ENCODE results near the gene VARS2. TPM values are rescaled to one million over a fixed set of nuclear protein-coding genes. Genes with fewer than 3 reads are reported as not detected.
"Not testable (repeated sequence)": the region's sequence is repeated elsewhere in the genome, so short reads cannot be mapped to it uniquely, and the experiment has no call there.

The VARS2 gene
- total RNA-seq, 6 experiments from 2014 or later = 15.3 to 18.4 (median 16.9) TPM

GRCh38 chr6:30873137-30873640 lies 40.8 kb upstream of the VARS2 start:
- no peaks in the 10 kb centered on the region; the same call in none of the 2 replicates for H3K27me3 Mint-ChIP-seq (ENCODE audit: insufficient read depth)
- no peak overlapping the region for H3K4me3 Mint-ChIP-seq
- TF ChIP-seq, protein P1, sequence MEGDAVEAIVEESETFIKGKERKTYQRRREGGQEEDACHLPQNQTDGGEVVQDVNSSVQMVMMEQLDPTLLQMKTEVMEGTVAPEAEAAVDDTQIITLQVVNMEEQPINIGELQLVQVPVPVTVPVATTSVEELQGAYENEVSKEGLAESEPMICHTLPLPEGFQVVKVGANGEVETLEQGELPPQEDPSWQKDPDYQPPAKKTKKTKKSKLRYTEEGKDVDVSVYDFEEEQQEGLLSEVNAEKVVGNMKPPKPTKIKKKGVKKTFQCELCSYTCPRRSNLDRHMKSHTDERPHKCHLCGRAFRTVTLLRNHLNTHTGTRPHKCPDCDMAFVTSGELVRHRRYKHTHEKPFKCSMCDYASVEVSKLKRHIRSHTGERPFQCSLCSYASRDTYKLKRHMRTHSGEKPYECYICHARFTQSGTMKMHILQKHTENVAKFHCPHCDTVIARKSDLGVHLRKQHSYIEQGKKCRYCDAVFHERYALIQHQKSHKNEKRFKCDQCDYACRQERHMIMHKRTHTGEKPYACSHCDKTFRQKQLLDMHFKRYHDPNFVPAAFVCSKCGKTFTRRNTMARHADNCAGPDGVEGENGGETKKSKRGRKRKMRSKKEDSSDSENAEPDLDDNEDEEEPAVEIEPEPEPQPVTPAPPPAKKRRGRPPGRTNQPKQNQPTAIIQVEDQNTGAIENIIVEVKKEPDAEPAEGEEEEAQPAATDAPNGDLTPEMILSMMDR (IDR thresholded peaks at IDR 0.05) = no peak
- peaks cover 35% of the 10 kb centered on the region for H3K36me3 Mint-ChIP-seq (ENCODE audit: low read depth)
- peaks cover 13% of the 10 kb centered on the region for H3K4me1 Mint-ChIP-seq (ENCODE audit: low read depth)
- peaks cover 49% of the 10 kb centered on the region for H3K9me3 Mint-ChIP-seq
- H3K27ac Mint-ChIP-seq = no peak overlapping the region
- no peak for DNase-seq

GRCh38 chr6:30873795-30874194 lies 40.2 kb upstream of the VARS2 start:
- not testable (repeated sequence) for DNase-seq; H3K27me3 Mint-ChIP-seq (ENCODE audit: insufficient read depth); H3K4me3 Mint-ChIP-seq; H3K27ac Mint-ChIP-seq
- Mint-ChIP-seq H3K36me3 (ENCODE audit: low read depth) (peaks cover 32% of the 10 kb centered on the region), H3K9me3 (peaks cover 45% of the 10 kb centered on the region), H3K4me1 (ENCODE audit: low read depth) (peaks cover 13% of the 10 kb centered on the region)

- Mint-ChIP-seq H3K4me3 (no peak overlapping the region), H3K27me3 (ENCODE audit: insufficient read depth) (no peaks in the 10 kb centered on the region; the same call in none of the 2 replicates), H3K9me3 (peaks cover 32% of the 10 kb centered on the region), H3K36me3 (ENCODE audit: low read depth) (peaks cover 22% of the 10 kb centered on the region), H3K4me1 (ENCODE audit: low read depth) (peaks cover 13% of the 10 kb centered on the region), H3K27ac (no peak overlapping the region)
- TF ChIP-seq, protein P1 (IDR thresholded peaks at IDR 0.05) = no peak
- no peak for DNase-seq
These were observed 38.6 kb upstream of the VARS2 start for GRCh38 chr6:30875244-30876038.

DNA sequence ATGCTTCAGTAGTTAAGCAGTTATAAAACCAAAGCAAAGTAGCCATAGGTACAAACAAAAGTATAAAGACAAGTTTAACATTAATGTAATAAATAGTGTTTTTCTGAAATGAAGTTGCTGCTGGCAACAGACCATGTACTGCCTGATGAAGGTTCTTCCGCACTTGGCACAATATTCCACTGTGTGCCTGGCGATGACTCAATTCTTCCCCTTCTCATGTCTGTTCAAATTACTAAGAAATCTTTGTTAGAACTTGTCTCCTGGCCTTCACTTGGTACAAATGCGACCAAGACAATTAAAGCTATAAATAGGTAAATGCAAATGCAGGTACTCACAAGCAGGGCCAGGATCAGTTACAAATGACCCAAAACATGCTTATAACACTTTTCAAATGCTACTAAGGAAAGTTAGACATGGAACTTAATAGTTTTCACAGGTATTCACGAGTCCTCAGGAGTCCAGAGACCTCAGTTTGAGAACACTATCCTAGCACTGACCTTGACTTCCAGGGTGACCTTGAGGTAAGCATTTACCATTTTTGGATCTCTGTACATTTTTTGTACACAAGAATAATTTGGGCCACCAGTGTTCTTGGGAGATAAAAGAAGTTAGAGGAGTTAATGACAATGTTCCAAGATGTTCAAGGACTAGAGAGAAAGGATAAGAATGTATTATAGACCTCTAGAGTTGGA lies 37.9 kb upstream of the VARS2 start:
- peaks cover 25% of the 10 kb centered on the region for H3K9me3 Mint-ChIP-seq
- H3K27me3 Mint-ChIP-seq (ENCODE audit: insufficient read depth) = no peaks in the 10 kb centered on the region; the same call in none of the 2 replicates
- no peak for DNase-seq
- TF ChIP-seq, protein P1 (IDR thresholded peaks at IDR 0.05) = no peak
- 0 out of 2 replicates have a peak overlapping the region, but pooled peaks have one; percentile 31 for H3K27ac Mint-ChIP-seq
- H3K4me1 Mint-ChIP-seq (ENCODE audit: low read depth) = peaks cover 13% of the 10 kb centered on the region
- H3K36me3 Mint-ChIP-seq (ENCODE audit: low read depth) = peaks cover 22% of the 10 kb centered on the region
- no peak overlapping the region; the same call in 1 of the 2 replicates for H3K4me3 Mint-ChIP-seq

GRCh38 chr6:30877419-30878262 lies 36.4 kb upstream of the VARS2 start:
- Mint-ChIP-seq H3K27me3 (ENCODE audit: insufficient read depth) (peaks cover 3% of the 10 kb centered on the region), H3K36me3 (ENCODE audit: low read depth) (peaks cover 9% of the 10 kb centered on the region; the same call in 1 of the 2 replicates), H3K4me1 (ENCODE audit: low read depth) (peaks cover 26% of the 10 kb centered on the region), H3K9me3 (peaks cover 10% of the 10 kb centered on the region), H3K27ac (peak overlapping the region; percentile 90), H3K4me3 (peak overlapping the region; percentile 84)
- peak; percentile 83 for DNase-seq
- TF ChIP-seq, protein P1 (IDR thresholded peaks at IDR 0.05) = peak; percentile 94

Data from HFFc6 (cell line).